HG02571 (cell line): ENCODE data around the gene CPN2.

Experiments used
- ATAC-seq: cut with Tn5 transposase; IDR thresholded peaks from one replicate; pipeline ENCODE4 v1.9.1; 2021; ENCODE audit warnings: mild to moderate bottlenecking, moderate library complexity; ENCODE audit not compliant: unreplicated experiment

Gene CPN2

GRCh38 chr3:194382196-194382891 is 31.2 kb upstream of the CPN2 start:
- no peak for ATAC-seq

DNA sequence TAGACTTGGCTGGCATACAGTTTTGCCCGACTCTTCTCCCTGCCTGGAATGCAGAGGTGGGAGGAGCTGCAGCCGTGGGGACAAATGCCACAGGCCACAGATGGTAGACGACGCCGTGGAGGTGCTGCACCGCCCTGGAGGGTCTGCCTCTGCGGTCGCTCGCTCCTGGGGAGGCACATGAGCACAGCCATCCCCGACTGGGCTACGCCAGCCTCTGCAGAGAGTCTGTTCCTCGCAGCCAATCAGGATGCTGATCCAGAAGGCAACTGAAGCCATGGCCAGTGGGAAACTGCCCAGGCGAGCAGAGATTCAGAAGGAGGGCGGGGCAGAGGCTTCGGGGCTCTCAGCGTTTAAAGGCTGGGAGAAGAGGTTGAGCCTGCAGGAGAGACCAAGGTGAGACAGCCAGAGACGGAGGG is 30.3 kb upstream of the CPN2 start:
- ATAC-seq: no peak

DNA sequence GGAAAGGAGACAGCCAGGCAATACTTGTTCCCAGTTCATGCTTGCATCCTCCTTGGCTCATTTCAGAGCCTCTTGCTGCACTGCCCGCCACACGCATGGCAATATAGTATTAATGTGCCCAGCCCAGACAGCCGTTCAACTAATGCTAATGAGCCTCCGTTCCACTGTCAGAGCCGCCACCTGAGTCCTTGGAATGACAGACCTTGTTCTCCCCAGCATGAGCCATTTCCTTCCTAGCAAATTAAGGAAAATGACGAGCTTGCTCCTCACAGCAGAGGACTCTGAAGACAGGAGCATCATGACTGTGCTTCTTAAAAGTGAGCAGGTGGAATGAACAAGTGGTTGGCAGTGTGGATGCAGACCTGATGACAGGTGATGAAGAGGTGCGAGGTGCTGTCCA is 29.2 kb upstream of the CPN2 start:
- ATAC-seq: no peak

DNA sequence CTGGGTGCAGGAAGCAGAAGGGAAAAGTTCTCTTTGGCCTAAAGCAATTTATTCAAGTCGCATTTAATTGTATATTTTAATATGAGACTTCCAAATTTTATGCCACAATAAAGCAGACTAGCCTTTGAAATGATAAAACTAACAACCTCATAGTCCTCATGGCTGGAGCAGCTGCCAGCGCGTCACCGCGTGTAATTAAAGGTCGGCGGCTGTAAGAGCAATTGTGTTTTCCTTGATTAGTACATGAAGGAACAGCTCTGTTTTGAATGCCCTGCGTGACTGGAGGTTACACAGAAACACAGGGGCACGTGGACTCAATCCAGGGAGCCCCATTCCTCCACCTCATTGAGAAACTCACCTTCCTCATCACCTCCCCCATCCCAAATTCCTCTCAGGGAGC is 28.5 kb upstream of the CPN2 start:
- ATAC-seq: no peak

DNA sequence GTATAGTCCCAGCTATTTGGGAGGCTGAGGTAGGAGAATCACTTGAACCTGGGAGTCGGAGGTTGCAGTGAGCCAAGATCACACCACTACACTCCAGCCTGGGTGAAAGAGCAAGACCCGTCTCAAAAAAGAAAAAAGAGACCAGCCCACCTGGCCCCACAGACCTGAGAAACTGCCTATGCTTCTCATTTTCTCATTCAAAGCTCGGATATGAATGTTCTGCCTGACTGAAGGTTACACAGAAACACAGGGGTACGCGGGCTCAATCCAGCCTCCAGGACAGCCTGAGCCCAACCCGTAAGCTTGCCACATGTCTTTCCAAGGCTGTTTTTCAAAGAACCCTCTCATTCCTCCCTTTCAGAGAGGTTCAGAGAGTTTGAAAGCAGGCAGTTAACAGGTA is 28.1 kb upstream of the CPN2 start:
- ATAC-seq: no peak

DNA sequence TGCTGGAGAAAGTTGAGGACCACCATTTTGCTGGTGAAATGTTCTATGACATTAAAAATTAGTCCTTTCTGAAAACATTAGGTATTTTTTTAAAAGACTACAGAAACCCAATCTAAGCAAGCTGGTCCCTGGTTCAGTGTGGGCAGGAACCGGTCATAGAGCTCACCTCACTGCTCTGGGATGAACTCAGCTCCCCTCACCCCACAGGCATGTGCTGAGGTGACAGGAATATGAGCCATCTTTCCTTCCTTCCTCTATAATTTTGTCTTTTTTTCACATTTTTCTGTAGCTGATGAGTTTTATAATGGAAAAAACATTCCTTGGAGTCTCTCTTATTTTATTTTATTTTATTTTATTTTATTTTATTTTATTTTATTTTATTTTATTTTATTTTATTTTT is 26.6 kb upstream of the CPN2 start:
- ATAC-seq: no peak

GRCh38 chr3:194376241-194376560 is 25.1 kb upstream of the CPN2 start:
- ATAC-seq: no peak

DNA sequence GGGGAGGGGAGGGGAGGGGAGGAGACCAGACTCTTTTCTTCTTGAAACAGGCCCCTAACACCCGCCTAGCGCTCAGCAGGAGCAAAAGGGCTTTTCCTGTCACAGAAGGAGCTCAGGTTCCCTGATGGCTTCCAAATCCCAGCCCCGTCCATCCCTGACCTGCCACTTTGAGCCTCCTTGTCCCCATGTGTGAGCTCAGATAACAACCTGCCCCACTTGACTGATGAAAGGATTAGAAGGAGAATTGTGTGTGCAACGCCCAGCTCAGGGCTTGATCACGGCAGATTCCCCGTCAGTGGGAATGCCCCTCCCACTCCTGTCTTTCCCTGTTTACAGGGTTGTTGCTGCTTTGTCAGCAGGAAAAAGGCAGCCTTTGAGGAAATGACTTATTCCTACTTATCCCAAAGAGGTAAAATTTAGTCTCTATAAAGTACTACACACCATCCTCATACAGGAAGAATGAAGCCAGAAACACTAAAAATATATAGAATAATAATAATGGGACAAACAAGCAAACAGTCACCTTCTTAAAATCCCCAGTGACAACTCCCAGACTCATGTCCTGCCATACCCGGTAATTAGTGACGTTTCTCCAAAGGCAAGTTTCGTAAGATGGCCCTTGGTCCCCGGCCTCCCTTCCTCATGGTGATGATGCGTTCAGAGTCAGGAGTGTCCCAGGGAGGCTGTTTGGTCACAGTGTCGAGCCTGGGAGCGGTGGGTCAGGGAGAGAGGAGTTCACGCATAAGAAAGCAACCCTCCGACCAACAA is 24.5 kb upstream of the CPN2 start:
- ATAC-seq: no peak

DNA sequence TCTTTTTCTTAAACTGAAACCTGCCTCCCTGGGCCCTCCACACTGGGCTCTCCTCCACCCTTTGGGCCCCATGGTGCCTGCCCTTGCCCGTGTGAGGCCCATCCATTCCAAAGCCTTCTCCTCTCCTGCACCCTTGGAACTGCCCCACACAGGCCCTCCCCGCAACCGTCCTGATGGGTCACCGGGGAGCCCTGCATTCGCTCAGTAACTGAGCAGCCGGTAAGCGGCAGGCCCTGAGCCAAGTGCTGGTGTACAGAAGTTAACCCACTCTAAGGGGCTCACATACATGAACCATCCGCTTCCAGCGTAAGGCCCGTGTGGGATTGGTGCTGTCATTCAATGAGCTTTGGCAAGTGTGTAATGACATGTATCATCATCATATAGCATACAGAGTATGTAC is 23.8 kb upstream of the CPN2 start:
- no peak for ATAC-seq

DNA sequence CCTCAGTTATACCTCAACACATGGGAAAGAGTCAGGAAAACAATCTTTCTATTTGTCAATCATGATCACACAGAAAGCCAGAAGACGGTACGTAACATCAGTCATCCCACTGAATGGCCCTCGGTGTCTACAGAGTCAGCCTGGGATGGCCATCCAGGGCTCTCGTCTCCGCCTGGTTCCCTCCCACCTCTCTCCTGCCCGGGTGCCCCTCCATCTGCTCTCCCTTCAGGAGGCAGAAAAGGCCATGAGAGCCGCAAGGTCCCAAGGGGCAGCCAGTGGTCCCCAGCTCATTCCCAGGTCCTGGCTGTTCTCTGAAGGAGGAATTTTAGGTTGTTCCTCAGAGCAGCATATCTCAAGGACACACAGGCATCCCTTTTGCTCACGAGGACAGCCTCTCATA is 22.8 kb upstream of the CPN2 start:
- no peak for ATAC-seq

- no peak for ATAC-seq
Observed at GRCh38 chr3:194373028-194373427, 21.9 kb upstream of the CPN2 start.

- ATAC-seq: no peak
Observed at GRCh38 chr3:194370753-194371152, 19.6 kb upstream of the CPN2 start.

GRCh38 chr3:194369522-194370279 is 18.6 kb upstream of the CPN2 start, which contains the start of gene LRRC15:
Gene LRRC15 (minus strand): TSS chr3:194369743. CDS start chr3:194361043, 8,700 bp downstream.
- no peak for ATAC-seq

GRCh38 chr3:194368918-194369317 is 17.8 kb upstream of the CPN2 start:
- ATAC-seq: no peak

DNA sequence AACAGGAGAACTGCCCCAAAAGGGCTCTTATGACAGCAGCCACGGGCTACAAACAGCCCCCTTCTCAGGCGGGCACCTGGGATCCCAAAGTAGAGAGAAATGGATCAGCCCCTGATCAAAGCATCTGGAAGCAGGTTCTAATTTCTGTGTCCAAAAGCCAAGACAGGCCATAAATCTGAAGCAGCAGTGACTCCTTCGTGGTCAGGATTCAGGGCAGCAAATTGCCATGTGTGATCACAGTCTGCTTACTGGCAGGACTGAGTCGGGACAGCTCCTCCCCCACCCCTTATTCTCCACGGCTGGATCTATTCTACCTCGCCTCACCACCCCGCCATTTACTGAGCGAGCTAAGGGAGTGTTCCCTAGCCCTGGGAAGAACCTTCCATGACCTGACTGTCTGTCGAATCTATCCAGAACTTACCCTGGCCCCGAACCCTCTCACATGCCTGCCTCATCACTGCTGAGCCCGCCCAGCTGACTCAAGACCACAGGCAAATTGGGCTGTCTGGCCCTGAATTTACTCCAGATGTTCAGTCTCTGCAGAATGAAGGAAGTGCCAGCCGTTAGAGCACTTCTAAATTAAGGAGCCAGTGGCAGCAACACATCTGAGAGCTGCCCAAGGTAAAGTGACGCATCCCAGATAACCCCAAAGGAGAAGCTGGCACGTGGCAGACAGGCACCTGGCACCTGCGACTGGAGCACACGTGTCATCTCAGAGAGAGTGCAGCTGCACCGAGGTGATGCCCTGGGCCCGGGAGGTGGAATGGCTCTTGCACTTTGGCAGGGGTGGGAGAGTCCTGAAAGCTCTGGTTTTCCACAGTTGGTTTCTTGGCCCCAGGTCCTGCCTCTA is 17.1 kb upstream of the CPN2 start:
- no peak for ATAC-seq

- no peak for ATAC-seq
Observed at GRCh38 chr3:194365978-194366490, 14.9 kb upstream of the CPN2 start.

- ATAC-seq: no peak
Observed at GRCh38 chr3:194365526-194365925, 14.4 kb upstream of the CPN2 start.

DNA sequence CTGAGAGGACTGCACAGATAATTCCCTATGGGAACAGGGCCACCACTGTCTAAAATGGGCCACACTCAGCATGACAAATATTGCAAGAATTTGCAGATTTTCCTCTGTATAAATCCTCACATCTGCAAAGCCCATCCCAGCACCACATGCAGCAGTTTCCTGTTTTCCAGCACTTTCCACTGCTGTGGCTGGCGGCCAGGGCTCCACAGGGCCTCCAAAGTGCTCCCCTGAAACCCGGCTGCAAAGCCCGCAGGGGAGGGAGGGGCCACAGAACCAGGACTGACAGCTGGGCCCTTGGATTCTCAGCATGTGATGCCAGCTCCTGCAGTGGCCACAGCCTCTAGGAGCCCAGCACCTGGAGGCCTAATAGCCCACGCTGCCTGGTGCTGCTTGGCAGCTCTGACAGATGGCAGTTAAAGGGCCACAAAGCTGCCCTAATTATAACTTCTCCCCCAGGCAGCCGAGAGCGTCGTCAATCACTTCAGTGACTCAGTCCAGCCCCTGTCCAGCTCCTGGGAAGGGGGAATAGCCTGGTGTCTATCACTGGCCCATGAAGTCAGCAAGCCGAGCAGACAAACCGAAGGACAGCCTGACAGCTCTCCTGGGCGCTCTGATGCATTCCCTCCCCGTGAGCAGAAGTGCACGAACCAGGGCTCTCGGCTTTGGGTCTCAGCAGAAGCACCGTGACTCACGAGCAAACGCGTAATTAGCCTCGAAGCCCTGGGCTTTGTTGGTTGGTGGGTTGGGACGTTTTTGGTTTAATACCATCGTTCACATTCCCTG is 13.7 kb upstream of the CPN2 start:
- ATAC-seq: no peak

- no peak for ATAC-seq
Observed at GRCh38 chr3:194364314-194364651, 13.2 kb upstream of the CPN2 start.

- no peak for ATAC-seq
Observed at GRCh38 chr3:194360568-194360967, 9.4 kb upstream of the CPN2 start.
